GM03348 (cell line): ENCODE data around the gene CEACAM19.
"Not testable (repeated sequence)": the region's sequence is repeated elsewhere in the genome, so short reads cannot be mapped to it uniquely, and the experiment has no call there.

Experiments
- DNase-seq: peaks from one replicate; pipeline ENCODE4 v3.0.0; 2012; ENCODE audit warnings: low spot score

CEACAM19 gene

GRCh38 chr19:44675521-44675920 lies 4.2 kb downstream of the CEACAM19 start:
- no peak for DNase-seq

GRCh38 chr19:44677019-44677811 lies 5.9 kb downstream of the CEACAM19 start:
- peak; percentile 44 for DNase-seq

- DNase-seq: no peak
Observed at GRCh38 chr19:44680536-44680935, 9.3 kb downstream of the CEACAM19 start.

- DNase-seq: no peak
Observed at GRCh38 chr19:44681992-44682790, 10.9 kb downstream of the CEACAM19 start.

GRCh38 chr19:44682807-44683206 lies 11.5 kb downstream of the CEACAM19 start:
- DNase-seq: no peak

GRCh38 chr19:44683434-44684210 lies 12.3 kb downstream of the CEACAM19 start:
- no peak for DNase-seq

- not testable (repeated sequence) for DNase-seq
Observed at GRCh38 chr19:44684396-44684795, 13.1 kb downstream of the CEACAM19 start.

GRCh38 chr19:44684892-44685863 lies 13.9 kb downstream of the CEACAM19 start:
- peak; percentile 64 for DNase-seq

- no peak for DNase-seq
Observed at GRCh38 chr19:44685877-44686276, 14.6 kb downstream of the CEACAM19 start.

GRCh38 chr19:44686896-44687295 lies 15.6 kb downstream of the CEACAM19 start:
- DNase-seq: no peak

GRCh38 chr19:44687888-44688287 lies 16.6 kb downstream of the CEACAM19 start:
- no peak for DNase-seq

- peak; percentile 78 for DNase-seq
Observed at GRCh38 chr19:44689290-44690130, 18.2 kb downstream of the CEACAM19 start.

- no peak for DNase-seq
Observed at GRCh38 chr19:44690131-44690440, 18.8 kb downstream of the CEACAM19 start.

- no peak for DNase-seq
Observed at GRCh38 chr19:44692379-44692721, 21.1 kb downstream of the CEACAM19 start.

GRCh38 chr19:44694184-44694579 lies 22.9 kb downstream of the CEACAM19 start:
- no peak for DNase-seq

- no peak for DNase-seq
Observed at GRCh38 chr19:44696939-44697669, 25.8 kb downstream of the CEACAM19 start.

GRCh38 chr19:44697670-44698034 lies 26.4 kb downstream of the CEACAM19 start:
- DNase-seq: no peak

- DNase-seq: no peak
Observed at GRCh38 chr19:44698492-44699201, 27.4 kb downstream of the CEACAM19 start, which contains the start of gene CEACAM16. Gene CEACAM16, plus strand, starts transcription at chr19:44699151. Its CDS starts 2,306 bp downstream, at chr19:44701457.

- DNase-seq: no peak
Observed at GRCh38 chr19:44700547-44700946, 29.3 kb downstream of the CEACAM19 start.
